ENCODE measurements around the gene C21orf58.

C21orf58 gene

DNA sequence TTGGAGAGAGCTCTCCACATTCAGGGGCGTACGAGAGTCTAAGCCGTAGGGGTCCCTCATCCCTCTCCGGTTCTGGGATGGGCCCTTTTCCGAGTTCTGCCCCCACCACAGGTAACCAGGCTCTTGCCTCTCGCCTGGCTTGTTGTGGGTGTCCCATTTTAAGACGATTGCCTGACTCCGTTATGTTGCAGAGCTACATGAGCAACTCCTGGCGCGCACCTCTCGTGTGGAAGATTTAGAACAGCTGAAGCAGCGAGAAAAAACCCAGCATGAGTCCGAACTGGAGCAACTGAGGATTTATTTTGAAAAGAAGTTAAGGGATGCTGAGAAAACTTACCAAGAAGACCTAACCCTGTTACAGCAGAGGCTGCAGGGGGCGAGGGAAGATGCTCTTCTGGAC, 29.2 kb upstream of the C21orf58 start:
- Histone ChIP-seq H3K4me3 (ENCODE audit: insufficient read length, low read depth) (no peak overlapping the region), H3K27me3 (ENCODE audit: insufficient read depth, insufficient read length) (no peaks in the 10 kb centered on the region), H3K4me1 (ENCODE audit: insufficient read depth, insufficient read length) (no peaks in the 10 kb centered on the region), H3K36me3 (ENCODE audit: insufficient read depth, insufficient read length, low read length) (peaks cover 100% of the 10 kb centered on the region), H3K9ac (ENCODE audit: insufficient read length, low read depth) (no peak overlapping the region), H3K9me3 (ENCODE audit: insufficient read depth, low read length) (no peaks in the 10 kb centered on the region)
- no peak for DNase-seq (ENCODE audit: low read depth, low spot score)
- TF ChIP-seq YY1 (IDR thresholded peaks at IDR 0.05; ENCODE audit: insufficient read depth, insufficient read length), result no peak

DNA sequence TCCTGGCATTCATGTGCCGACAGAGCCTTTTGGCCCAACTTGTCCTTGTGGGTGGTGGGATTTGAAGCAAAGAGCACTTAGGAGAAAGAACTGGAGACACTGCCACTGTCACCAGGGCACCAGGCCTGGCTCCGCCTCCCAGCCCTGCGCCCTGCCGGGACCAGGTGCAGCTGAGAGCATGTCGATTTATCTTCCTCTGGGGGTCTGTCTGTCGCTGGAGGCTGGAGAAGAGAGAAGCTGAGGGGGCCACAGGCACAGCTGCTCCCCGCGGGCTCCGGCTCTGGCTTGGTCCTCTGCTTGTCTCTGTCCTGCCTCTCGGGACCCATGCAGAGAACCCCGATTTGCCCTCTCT, 28.5 kb upstream of the C21orf58 start:
- Histone ChIP-seq H3K4me3 (ENCODE audit: insufficient read length, low read depth) (no peak overlapping the region), H3K36me3 (ENCODE audit: insufficient read depth, insufficient read length, low read length) (peaks cover 100% of the 10 kb centered on the region), H3K4me1 (ENCODE audit: insufficient read depth, insufficient read length) (no peaks in the 10 kb centered on the region), H3K9me3 (ENCODE audit: insufficient read depth, low read length) (no peaks in the 10 kb centered on the region), H3K9ac (ENCODE audit: insufficient read length, low read depth) (no peak overlapping the region), H3K27me3 (ENCODE audit: insufficient read depth, insufficient read length) (no peaks in the 10 kb centered on the region)
- TF ChIP-seq SUZ12 (IDR thresholded peaks at IDR 0.05; ENCODE audit: extremely low read depth, insufficient read depth, insufficient read length) (no peak), ZNF274 (IDR thresholded peaks at IDR 0.05; ENCODE audit: low read depth, low read length) (no peak), YY1 (IDR thresholded peaks at IDR 0.05; ENCODE audit: insufficient read depth, insufficient read length) (no peak)
- no peak for DNase-seq (ENCODE audit: low read depth, low spot score)

DNA sequence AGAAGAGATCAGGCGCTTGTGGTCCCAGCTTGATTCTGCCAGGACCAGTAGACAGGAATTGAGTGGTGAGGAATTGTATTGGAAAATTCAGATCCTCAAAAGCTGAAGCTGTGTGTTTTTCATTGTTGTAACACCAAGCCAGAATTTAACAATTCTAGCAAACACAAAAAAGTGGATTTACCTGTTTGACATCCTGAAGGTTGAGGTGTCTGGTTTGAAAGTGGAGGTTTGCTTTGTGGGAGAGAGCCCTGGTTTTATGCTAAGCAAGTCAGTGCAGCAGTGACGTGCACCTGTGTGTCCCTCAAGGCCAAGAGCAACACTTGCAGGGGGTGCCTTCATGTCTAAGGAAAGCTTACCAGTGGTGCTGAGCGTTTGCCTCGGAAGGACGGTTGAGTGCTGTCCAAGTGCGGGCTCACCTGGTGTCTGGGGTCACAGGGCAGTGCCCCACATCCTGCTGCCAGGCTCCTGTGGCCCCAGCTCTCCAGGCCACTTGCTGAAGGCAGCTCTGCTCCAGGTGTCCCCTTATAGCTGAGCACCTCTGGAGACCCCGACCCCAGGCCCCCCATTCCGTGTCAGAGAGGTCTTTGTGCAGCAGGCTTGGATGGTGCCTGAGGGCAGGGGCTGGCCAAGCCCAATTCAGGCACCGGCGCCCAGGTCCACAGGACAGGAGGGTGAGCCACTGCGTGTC, 27.9 kb upstream of the C21orf58 start:
- no peak overlapping the region for H3K9ac ChIP-seq (ENCODE audit: insufficient read length, low read depth)
- TF ChIP-seq SUZ12 (IDR thresholded peaks at IDR 0.05; ENCODE audit: extremely low read depth, insufficient read depth, insufficient read length) (no peak), ZNF274 (IDR thresholded peaks at IDR 0.05; ENCODE audit: low read depth, low read length) (no peak), YY1 (IDR thresholded peaks at IDR 0.05; ENCODE audit: insufficient read depth, insufficient read length) (no peak)
- peaks cover 100% of the 10 kb centered on the region for H3K36me3 ChIP-seq (ENCODE audit: insufficient read depth, insufficient read length, low read length)

DNA sequence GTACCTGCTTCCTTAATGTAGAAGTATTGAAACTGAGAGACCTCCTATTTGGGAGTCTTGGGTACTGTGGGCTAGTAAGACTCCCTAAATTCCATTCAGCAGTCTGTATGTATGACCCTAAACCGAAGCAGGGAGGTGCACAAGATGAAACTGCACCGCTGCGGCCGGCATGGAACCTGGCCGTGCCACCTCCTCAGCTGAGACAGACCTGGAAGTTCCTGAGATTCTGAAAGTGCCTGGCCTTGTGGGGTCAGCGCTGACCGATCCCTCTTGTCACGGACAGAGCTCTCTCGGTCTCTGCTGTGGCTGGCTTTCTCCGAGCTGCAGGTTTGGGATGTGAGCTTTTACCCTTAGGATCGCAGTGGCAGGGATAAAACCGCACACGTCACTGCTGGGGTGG, 27.3 kb upstream of the C21orf58 start:
- Histone ChIP-seq H3K4me1 (ENCODE audit: insufficient read depth, insufficient read length) (no peaks in the 10 kb centered on the region), H3K9me3 (ENCODE audit: insufficient read depth, low read length) (no peaks in the 10 kb centered on the region), H3K9ac (ENCODE audit: insufficient read length, low read depth) (no peak overlapping the region), H3K36me3 (ENCODE audit: insufficient read depth, insufficient read length, low read length) (peaks cover 100% of the 10 kb centered on the region), H3K4me3 (ENCODE audit: insufficient read length, low read depth) (no peak overlapping the region), H3K27me3 (ENCODE audit: insufficient read depth, insufficient read length) (no peaks in the 10 kb centered on the region)
- TF ChIP-seq ZNF274 (IDR thresholded peaks at IDR 0.05; ENCODE audit: low read depth, low read length) (no peak), SUZ12 (IDR thresholded peaks at IDR 0.05; ENCODE audit: extremely low read depth, insufficient read depth, insufficient read length) (no peak), YY1 (IDR thresholded peaks at IDR 0.05; ENCODE audit: insufficient read depth, insufficient read length) (no peak)
- no peak for DNase-seq (ENCODE audit: low read depth, low spot score)

More for the DNA sequence above, 27.9 kb upstream of the C21orf58 start:
- H3K4me3 ChIP-seq (ENCODE audit: insufficient read length, low read depth), result no peak overlapping the region
- H3K9me3 ChIP-seq (ENCODE audit: insufficient read depth, low read length), result no peaks in the 10 kb centered on the region
- H3K4me1 ChIP-seq (ENCODE audit: insufficient read depth, insufficient read length), result no peaks in the 10 kb centered on the region
- H3K27me3 ChIP-seq (ENCODE audit: insufficient read depth, insufficient read length), result no peaks in the 10 kb centered on the region
- DNase-seq (ENCODE audit: low read depth, low spot score), result no peak

DNA sequence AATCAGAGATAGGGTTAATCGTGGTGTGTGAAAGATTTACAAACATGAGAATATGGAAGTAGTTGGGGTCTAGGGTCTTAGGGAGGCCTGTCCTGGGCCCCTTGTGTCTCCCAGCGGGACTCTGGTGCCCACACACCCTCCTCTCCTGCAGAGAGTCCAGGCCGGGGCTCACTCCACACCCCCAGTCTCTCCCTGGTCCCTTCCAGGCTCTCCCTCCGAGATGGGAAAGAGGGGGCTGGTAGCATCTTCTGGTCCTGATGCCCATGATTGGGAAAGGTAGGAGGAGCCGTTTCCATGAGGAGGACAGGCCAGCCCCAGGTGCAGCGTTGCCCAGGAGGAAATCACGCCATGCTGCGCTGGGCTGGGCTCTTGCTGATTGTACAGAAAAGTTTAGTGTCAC, 26.9 kb upstream of the C21orf58 start:
- Histone ChIP-seq H3K36me3 (ENCODE audit: insufficient read depth, insufficient read length, low read length) (peaks cover 100% of the 10 kb centered on the region), H3K9ac (ENCODE audit: insufficient read length, low read depth) (no peak overlapping the region), H3K27me3 (ENCODE audit: insufficient read depth, insufficient read length) (no peaks in the 10 kb centered on the region), H3K4me1 (ENCODE audit: insufficient read depth, insufficient read length) (no peaks in the 10 kb centered on the region), H3K9me3 (ENCODE audit: insufficient read depth, low read length) (no peaks in the 10 kb centered on the region), H3K4me3 (ENCODE audit: insufficient read length, low read depth) (no peak overlapping the region)
- DNase-seq (ENCODE audit: low read depth, low spot score), result no peak
- TF ChIP-seq YY1 (IDR thresholded peaks at IDR 0.05; ENCODE audit: insufficient read depth, insufficient read length), result no peak
- TF ChIP-seq SUZ12 (IDR thresholded peaks at IDR 0.05; ENCODE audit: extremely low read depth, insufficient read depth, insufficient read length), result no peak
- TF ChIP-seq ZNF274 (IDR thresholded peaks at IDR 0.05; ENCODE audit: low read depth, low read length), result no peak

DNA sequence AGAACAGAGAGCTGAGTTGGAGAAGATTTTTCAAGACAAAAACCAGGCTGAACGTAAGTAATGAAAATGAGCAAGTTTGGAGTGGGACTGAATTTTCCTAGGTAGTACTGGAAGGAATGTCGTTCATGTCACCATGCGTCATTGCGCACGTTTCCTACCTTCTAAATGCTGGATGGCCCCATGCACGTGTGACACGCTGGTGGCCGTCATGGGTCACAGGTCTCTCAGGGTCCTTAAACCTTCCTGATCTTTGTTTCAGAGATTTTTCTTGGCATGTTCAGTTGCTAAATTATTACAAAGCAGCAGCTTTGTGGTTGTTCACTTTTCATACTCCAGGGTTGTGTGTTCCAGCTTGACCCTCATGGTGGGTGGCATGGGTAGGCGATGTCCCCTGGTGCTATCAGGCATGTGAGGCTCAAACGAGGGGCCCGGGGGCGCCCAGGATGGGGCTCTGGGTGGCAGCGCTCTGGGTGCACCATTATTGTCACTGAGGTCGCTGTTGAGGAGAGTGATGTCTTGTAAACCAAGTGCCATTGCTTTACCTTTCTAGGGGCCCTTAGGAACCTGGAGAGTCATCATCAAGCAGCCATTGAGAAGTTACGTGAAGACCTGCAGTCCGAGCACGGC, 25.6 kb upstream of the C21orf58 start:
- H3K36me3 ChIP-seq (ENCODE audit: insufficient read depth, insufficient read length, low read length), result peaks cover 93% of the 10 kb centered on the region
- no peaks in the 10 kb centered on the region for H3K27me3 ChIP-seq (ENCODE audit: insufficient read depth, insufficient read length)
- H3K9ac ChIP-seq (ENCODE audit: insufficient read length, low read depth), result no peak overlapping the region
- DNase-seq (ENCODE audit: low read depth, low spot score), result no peak
- no peaks in the 10 kb centered on the region for H3K9me3 ChIP-seq (ENCODE audit: insufficient read depth, low read length)
- H3K4me1 ChIP-seq (ENCODE audit: insufficient read depth, insufficient read length), result no peaks in the 10 kb centered on the region
- H3K4me3 ChIP-seq (ENCODE audit: insufficient read length, low read depth), result no peak overlapping the region
- TF ChIP-seq YY1 (IDR thresholded peaks at IDR 0.05; ENCODE audit: insufficient read depth, insufficient read length), result no peak
- no peak for TF ChIP-seq SUZ12 (IDR thresholded peaks at IDR 0.05; ENCODE audit: extremely low read depth, insufficient read depth, insufficient read length)
- TF ChIP-seq ZNF274 (IDR thresholded peaks at IDR 0.05; ENCODE audit: low read depth, low read length), result no peak

DNA sequence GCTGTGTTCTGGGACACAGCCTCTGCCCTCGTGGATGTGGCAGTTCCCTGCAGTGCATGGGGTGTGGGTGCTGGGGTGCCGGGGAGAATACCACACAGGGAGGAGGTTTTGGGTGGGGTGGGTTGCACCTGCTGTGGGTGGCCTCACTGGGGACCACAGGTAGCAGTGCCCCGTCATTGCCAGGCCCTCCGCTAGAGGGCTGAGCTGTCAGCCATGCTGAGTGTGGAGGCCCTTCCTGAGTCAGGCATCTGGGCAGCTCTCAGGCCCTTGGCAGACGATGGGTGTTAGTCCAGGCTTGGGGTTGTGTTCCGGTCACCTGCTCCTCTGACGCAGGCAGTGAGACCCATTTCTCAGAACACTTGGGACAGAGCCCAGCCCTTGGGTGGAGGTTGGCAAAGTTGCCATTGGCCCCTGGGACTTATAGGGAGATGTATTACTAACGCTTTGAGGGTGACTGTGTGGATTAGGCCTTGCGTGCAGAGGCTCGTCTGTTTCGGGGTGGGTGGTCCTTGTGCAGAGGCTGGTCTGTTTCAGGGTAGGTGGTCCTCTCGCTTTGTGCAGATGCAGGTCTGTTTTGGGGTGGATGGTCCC, 24.2 kb upstream of the C21orf58 start:
- TF ChIP-seq ZNF274 (IDR thresholded peaks at IDR 0.05; ENCODE audit: low read depth, low read length), result no peak
- TF ChIP-seq SUZ12 (IDR thresholded peaks at IDR 0.05; ENCODE audit: extremely low read depth, insufficient read depth, insufficient read length), result no peak
- no peak for TF ChIP-seq YY1 (IDR thresholded peaks at IDR 0.05; ENCODE audit: insufficient read depth, insufficient read length)
- H3K4me3 ChIP-seq (ENCODE audit: insufficient read length, low read depth), result no peak overlapping the region
- H3K27me3 ChIP-seq (ENCODE audit: insufficient read depth, insufficient read length), result no peaks in the 10 kb centered on the region
- H3K9me3 ChIP-seq (ENCODE audit: insufficient read depth, low read length), result no peaks in the 10 kb centered on the region
- peaks cover 80% of the 10 kb centered on the region for H3K36me3 ChIP-seq (ENCODE audit: insufficient read depth, insufficient read length, low read length)
- H3K9ac ChIP-seq (ENCODE audit: insufficient read length, low read depth), result no peak overlapping the region
- no peak for DNase-seq (ENCODE audit: low read depth, low spot score)
- no peaks in the 10 kb centered on the region for H3K4me1 ChIP-seq (ENCODE audit: insufficient read depth, insufficient read length)
